Nephron (organoid): Measurements from ENCODE around the gene MYBPC1.
"Not testable (repeated sequence)": the region's sequence is repeated elsewhere in the genome, so short reads cannot be mapped to it uniquely, and the experiment has no call there.

ENCODE experiments used
- H3K27ac Mint-ChIP-seq, 3 experiments: 2 replicates each; pipeline ENCODE4 v1.8.0; 2020; ENCODE audit warnings: mixed read lengths in 3 of 3, mild to moderate bottlenecking in 2 of 3, moderate library complexity in 1 of 3
- H3K27me3 Mint-ChIP-seq: 2 replicates; pipeline ENCODE4 v1.8.0; 2021; ENCODE audit warnings: low read depth, mild to moderate bottlenecking, moderate library complexity, mixed read lengths
- H3K36me3 Mint-ChIP-seq: 2 replicates; pipeline ENCODE4 v1.8.0; 2020; ENCODE audit warnings: low read depth, mixed read lengths
- H3K4me1 Mint-ChIP-seq: 2 replicates; pipeline ENCODE4 v1.8.0; 2020; ENCODE audit warnings: mixed read lengths
- H3K4me3 Mint-ChIP-seq, 3 experiments: 2 replicates each; pipeline ENCODE4 v1.8.0; 2020; ENCODE audit warnings: mild to moderate bottlenecking in 3 of 3, mixed read lengths in 3 of 3, moderate library complexity in 2 of 3
- H3K9me3 Mint-ChIP-seq: 2 replicates; pipeline ENCODE4 v1.8.0; 2020; ENCODE audit warnings: mixed read lengths
- TF ChIP-seq, protein P1 (sequence below), 3 experiments: fragments of 200-600 bp; sonication (generic); IDR thresholded peaks; one replicate each; pipeline ENCODE4 v1.5.0; 2021; ENCODE audit warnings: antibody characterized with exemption in 3 of 3; ENCODE audit not compliant: unreplicated experiment in 3 of 3

Gene MYBPC1, protein sequence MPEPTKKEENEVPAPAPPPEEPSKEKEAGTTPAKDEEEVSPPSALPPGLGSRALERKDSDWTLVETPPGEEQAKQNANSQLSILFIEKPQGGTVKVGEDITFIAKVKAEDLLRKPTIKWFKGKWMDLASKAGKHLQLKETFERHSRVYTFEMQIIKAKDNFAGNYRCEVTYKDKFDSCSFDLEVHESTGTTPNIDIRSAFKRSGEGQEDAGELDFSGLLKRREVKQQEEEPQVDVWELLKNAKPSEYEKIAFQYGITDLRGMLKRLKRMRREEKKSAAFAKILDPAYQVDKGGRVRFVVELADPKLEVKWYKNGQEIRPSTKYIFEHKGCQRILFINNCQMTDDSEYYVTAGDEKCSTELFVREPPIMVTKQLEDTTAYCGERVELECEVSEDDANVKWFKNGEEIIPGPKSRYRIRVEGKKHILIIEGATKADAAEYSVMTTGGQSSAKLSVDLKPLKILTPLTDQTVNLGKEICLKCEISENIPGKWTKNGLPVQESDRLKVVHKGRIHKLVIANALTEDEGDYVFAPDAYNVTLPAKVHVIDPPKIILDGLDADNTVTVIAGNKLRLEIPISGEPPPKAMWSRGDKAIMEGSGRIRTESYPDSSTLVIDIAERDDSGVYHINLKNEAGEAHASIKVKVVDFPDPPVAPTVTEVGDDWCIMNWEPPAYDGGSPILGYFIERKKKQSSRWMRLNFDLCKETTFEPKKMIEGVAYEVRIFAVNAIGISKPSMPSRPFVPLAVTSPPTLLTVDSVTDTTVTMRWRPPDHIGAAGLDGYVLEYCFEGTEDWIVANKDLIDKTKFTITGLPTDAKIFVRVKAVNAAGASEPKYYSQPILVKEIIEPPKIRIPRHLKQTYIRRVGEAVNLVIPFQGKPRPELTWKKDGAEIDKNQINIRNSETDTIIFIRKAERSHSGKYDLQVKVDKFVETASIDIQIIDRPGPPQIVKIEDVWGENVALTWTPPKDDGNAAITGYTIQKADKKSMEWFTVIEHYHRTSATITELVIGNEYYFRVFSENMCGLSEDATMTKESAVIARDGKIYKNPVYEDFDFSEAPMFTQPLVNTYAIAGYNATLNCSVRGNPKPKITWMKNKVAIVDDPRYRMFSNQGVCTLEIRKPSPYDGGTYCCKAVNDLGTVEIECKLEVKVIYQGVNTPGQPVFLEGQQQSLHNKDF

DNA sequence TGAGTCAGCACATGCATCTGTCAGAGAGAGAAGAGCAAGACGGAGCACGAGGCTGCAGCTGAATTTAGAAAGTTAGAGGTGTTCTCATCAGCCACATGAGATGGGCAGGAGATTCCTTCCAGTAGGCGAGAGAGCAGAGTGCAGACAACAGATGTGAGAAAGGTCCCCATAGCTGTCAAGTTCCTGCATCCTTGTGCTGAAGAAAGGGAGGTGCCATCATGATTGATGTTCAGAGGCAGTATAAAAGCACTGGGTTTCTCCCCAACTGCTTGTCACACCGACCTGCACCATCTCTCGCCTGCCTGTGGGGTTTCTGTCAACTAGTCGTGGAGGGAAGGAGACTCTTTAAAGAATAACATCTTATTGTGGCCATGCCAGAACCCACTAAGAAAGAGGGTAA is at the start of gene MYBPC1:
Gene MYBPC1, plus strand, starts transcription at position 272 of the 400 bp plus-strand sequence. Its CDS starts 100 bp downstream, at position 372.
- H3K36me3 Mint-ChIP-seq: no peaks in the 10 kb centered on the region
- no peak within 1 kb of the TSS for H3K27ac Mint-ChIP-seq
- H3K4me3 Mint-ChIP-seq: peak within 1 kb of the TSS in 2 of 3 experiments; percentile 77 to 89
- no peaks in the 10 kb centered on the region for H3K27me3 Mint-ChIP-seq
- peaks cover 28% of the 10 kb centered on the region for H3K4me1 Mint-ChIP-seq
- H3K9me3 Mint-ChIP-seq: no peaks in the 10 kb centered on the region
- TF ChIP-seq, protein P1, sequence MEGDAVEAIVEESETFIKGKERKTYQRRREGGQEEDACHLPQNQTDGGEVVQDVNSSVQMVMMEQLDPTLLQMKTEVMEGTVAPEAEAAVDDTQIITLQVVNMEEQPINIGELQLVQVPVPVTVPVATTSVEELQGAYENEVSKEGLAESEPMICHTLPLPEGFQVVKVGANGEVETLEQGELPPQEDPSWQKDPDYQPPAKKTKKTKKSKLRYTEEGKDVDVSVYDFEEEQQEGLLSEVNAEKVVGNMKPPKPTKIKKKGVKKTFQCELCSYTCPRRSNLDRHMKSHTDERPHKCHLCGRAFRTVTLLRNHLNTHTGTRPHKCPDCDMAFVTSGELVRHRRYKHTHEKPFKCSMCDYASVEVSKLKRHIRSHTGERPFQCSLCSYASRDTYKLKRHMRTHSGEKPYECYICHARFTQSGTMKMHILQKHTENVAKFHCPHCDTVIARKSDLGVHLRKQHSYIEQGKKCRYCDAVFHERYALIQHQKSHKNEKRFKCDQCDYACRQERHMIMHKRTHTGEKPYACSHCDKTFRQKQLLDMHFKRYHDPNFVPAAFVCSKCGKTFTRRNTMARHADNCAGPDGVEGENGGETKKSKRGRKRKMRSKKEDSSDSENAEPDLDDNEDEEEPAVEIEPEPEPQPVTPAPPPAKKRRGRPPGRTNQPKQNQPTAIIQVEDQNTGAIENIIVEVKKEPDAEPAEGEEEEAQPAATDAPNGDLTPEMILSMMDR (IDR thresholded peaks at IDR 0.05; ENCODE audit: unreplicated experiment in 3 of 3): no peak

DNA sequence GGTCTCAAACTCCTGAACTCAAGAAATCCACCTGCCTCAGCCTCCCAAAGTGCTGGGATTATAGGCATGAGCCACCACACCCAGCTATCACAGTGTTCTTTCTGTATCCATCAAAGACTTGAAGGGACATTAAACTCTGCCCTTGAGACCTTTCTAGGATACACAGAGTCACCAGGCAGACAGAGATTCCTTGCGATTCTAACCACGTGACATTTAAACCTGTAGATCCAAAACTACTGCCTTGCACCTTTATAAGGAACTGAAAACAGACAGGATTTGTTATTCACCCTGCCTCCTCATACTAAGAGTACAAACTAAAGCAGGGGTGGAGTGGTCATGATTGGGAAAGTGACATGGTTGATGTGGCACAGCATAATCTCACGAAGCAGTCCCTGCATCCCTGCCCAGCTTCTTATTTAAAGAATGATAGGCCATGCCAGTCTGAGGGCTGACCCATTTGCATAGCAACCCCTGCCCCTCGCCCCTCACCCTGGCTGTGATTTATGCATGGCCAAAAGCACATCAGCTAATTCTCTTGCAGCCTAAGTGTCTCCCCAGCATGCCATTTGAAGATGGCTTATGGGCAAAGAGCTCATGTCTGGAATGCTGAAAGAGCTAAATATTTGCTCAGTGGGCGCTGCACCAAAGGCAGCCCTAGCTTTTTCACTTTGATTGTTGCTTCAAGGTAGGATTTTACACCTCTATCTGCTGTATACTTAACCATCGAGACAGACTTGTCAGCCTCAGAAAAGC is 43.2 kb upstream of the MYBPC1 start:
- no peaks in the 10 kb centered on the region for H3K36me3 Mint-ChIP-seq
- H3K27ac Mint-ChIP-seq: peak overlapping the region in 2 of 3 experiments; percentile 8 to 24
- no peaks in the 10 kb centered on the region for H3K27me3 Mint-ChIP-seq
- H3K4me1 Mint-ChIP-seq: peaks cover 8% of the 10 kb centered on the region
- H3K9me3 Mint-ChIP-seq: peaks cover 10% of the 10 kb centered on the region
- no peak overlapping the region for H3K4me3 Mint-ChIP-seq
- TF ChIP-seq, protein P1 (IDR thresholded peaks at IDR 0.05; ENCODE audit: unreplicated experiment in 3 of 3): no peak

DNA sequence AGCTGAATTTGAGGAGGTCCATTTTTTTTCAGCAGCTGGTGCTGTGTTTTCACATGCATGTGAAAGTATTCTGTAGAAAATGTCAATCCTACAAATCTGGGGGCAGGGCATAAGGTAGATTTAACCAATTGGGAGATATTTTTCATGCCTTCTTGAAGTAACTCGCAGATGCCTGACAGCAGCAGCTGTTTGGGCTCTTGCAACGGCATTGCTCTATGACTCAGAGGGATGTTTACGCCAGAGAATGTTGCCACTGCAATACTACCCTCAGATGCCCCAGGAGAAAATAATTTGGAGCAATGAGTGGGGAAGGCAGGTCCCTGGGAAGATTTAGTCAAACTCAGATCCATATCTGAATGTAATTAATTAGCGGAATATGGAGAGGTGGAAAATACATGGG is 42.5 kb upstream of the MYBPC1 start:
- Mint-ChIP-seq H3K9me3 (peaks cover 10% of the 10 kb centered on the region), H3K27ac (peak overlapping the region; percentile 8 to 32 (median 20)), H3K27me3 (no peaks in the 10 kb centered on the region), H3K4me1 (peaks cover 8% of the 10 kb centered on the region), H3K36me3 (no peaks in the 10 kb centered on the region), H3K4me3 (no peak overlapping the region)
- TF ChIP-seq, protein P1 (IDR thresholded peaks at IDR 0.05; ENCODE audit: unreplicated experiment in 3 of 3): no peak

DNA sequence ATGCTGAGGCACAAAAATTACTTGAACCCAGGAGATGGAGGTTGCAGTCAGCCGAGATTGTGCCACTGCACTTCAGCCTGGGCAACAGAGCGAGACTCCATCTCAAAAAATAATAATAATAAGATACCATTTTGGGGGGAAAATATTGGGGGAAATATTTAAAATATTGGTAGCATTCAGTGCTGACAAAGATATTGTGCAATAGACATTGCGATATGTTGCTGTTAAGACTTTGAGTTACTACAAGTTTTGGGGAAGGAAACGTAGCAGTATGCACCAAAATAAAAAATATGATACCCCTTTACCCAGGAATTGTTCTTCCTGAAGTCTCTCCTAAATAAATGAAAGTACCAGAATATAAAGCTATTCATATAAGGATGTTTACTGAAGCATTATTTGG is 37.7 kb upstream of the MYBPC1 start:
- peaks cover 4% of the 10 kb centered on the region for H3K27me3 Mint-ChIP-seq
- TF ChIP-seq, protein P1 (IDR thresholded peaks at IDR 0.05; ENCODE audit: unreplicated experiment in 3 of 3): no peak
- no peaks in the 10 kb centered on the region for H3K36me3 Mint-ChIP-seq
- peaks cover 6% of the 10 kb centered on the region for H3K9me3 Mint-ChIP-seq
- H3K4me3 Mint-ChIP-seq: no peak overlapping the region
- no peak overlapping the region for H3K27ac Mint-ChIP-seq
- peaks cover 13% of the 10 kb centered on the region for H3K4me1 Mint-ChIP-seq

DNA sequence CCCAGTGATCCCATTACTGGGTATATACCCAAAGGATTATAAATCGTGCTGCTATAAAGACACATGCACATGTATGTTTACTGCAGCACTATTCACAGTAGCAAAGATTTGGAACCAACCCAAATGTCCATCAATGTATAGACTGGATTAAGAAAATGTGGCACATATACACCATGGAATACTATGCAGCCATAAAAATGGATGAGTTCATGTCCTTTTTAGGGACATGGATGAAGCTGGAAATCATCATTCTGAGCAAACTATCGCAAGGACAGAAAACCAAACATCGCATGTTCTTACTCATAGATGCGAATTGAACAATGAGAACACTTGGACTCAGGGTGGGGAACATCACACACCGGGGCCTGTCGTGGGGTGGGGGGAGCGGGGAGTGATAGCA is 36.0 kb upstream of the MYBPC1 start:
- H3K36me3 Mint-ChIP-seq: not testable (repeated sequence)

More for the DNA sequence above, 36.0 kb upstream of the MYBPC1 start:
- peaks cover 13% of the 10 kb centered on the region for H3K4me1 Mint-ChIP-seq
- H3K9me3 Mint-ChIP-seq, H3K4me3 Mint-ChIP-seq, H3K27me3 Mint-ChIP-seq, H3K27ac Mint-ChIP-seq: not testable (repeated sequence)
